Measurements from ENCODE around the gene GTF3C1. TPM values are rescaled to one million over a fixed set of nuclear protein-coding genes. Genes with fewer than 3 reads are reported as not detected.

GTF3C1 gene
- total and polyA plus RNA-seq, 12 donors, result 51.0 to 225 (median 84.3) TPM

DNA sequence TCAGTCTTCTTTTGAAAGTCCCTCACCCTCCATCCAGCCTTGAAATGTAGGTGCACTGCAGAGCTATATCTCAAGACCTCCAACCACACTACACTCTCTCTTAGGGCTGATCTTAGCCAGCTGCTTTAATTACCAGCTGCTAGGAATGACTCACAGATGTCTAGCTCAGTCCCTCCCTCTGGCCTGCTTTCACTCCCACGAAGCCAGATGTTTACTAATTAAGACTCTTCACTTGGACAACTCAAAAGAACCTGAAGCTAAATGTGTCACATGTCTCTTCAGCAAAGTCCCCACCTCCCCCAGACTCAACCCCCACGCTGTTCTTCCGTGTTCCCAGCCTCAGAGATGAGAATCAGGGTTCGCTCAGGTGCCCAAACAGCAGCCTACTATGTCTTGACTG lies 2.6 kb downstream of the GTF3C1 start:
- peaks cover 0 to 34% of the 10 kb centered on the region in 2 donors for H3K36me3 ChIP-seq (replicated peaks in 1 of 2)
- intact Hi-C loops (cut with DNase I), result no loop called here
- no peaks in the 10 kb centered on the region for H3K27me3 ChIP-seq
- peak overlapping the region in 2 of 5 donors; percentile 25 to 35 for H3K27ac ChIP-seq
- peak in 3 of 7 donors; percentile 23 to 40 (median 32) for DNase-seq
- H3K4me3 ChIP-seq, result no peak overlapping the region
- H3K9me3 ChIP-seq (replicated peaks in 1 of 3), result no peaks in the 10 kb centered on the region
- 64 to 73% (median 67%) methylated on average over 4 of the region's 4 CpGs for WGBS, 4 donors
- no peak for TF ChIP-seq POLR2A (IDR thresholded peaks at IDR 0.05)
- TF ChIP-seq, protein P1, sequence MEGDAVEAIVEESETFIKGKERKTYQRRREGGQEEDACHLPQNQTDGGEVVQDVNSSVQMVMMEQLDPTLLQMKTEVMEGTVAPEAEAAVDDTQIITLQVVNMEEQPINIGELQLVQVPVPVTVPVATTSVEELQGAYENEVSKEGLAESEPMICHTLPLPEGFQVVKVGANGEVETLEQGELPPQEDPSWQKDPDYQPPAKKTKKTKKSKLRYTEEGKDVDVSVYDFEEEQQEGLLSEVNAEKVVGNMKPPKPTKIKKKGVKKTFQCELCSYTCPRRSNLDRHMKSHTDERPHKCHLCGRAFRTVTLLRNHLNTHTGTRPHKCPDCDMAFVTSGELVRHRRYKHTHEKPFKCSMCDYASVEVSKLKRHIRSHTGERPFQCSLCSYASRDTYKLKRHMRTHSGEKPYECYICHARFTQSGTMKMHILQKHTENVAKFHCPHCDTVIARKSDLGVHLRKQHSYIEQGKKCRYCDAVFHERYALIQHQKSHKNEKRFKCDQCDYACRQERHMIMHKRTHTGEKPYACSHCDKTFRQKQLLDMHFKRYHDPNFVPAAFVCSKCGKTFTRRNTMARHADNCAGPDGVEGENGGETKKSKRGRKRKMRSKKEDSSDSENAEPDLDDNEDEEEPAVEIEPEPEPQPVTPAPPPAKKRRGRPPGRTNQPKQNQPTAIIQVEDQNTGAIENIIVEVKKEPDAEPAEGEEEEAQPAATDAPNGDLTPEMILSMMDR (IDR thresholded peaks at IDR 0.05), result no peak
- H3K4me1 ChIP-seq (replicated peaks in 1 of 2), result peaks cover 24 to 52% of the 10 kb centered on the region in 2 donors

DNA sequence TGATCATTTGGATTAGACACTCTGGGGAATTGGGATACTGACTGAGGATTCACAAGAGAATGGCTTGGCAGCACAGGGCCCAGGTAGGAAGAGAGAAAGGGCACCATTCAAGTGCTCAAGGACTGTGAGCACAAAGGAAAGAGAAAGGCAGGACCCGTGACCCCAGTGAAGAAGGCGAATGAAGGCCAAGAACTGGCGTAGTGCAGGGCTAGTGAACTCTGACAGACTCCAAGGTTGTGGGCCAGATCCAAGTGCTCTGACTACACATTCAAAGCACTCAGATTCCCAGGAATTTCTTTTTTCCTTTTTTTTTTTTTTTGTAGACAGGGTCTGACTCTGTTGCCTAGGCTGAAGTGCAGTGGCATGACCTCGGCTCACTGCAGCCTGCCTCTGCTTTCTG lies 5.0 kb downstream of the GTF3C1 start:
- Histone ChIP-seq H3K4me3 (no peak overlapping the region), H3K4me1 (replicated peaks in 1 of 2) (peaks cover 18 to 43% of the 10 kb centered on the region in 2 donors), H3K27ac (peak overlapping the region in 3 of 5 donors; percentile 30 to 67 (median 32)), H3K36me3 (replicated peaks in 1 of 2) (peaks cover 0 to 59% of the 10 kb centered on the region in 2 donors), H3K9me3 (replicated peaks in 1 of 3) (no peaks in the 10 kb centered on the region), H3K27me3 (no peaks in the 10 kb centered on the region)
- intact Hi-C loops (cut with DNase I), result no loop called here
- DNase-seq, result peak; percentile 25 to 79 (median 63)
- WGBS, 4 donors, result 35 to 55% (median 42%) methylated on average over 4 of the region's 4 CpGs
- TF ChIP-seq POLR2A (IDR thresholded peaks at IDR 0.05), result no peak
- TF ChIP-seq, protein P1 (IDR thresholded peaks at IDR 0.05), result no peak

DNA sequence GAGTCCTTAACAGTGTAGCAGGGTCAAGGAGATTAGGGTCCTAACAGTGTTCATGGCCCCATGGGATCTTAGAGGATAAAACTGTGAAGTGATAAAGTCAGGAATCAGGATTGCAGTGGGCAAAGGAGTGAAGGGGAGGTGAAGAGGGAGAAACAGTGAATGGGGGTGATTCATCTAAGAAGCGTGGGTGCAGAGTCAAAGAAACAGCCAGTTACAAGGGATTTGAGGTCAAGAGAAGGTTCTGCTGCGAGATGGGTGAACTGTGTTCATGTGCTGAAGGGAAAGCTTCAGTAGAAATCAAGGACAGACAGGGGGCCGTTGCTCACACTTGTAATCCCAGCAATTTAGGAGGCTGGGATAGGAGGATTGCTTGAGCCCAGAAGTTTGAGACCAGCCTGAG lies 5.9 kb downstream of the GTF3C1 start:
- Histone ChIP-seq H3K27me3 (no peaks in the 10 kb centered on the region), H3K4me1 (replicated peaks in 1 of 2) (peaks cover 14 to 41% of the 10 kb centered on the region in 2 donors), H3K27ac (no peak overlapping the region), H3K4me3 (no peak overlapping the region), H3K9me3 (replicated peaks in 1 of 3) (no peaks in the 10 kb centered on the region), H3K36me3 (replicated peaks in 1 of 2) (peaks cover 0 to 65% of the 10 kb centered on the region in 2 donors)
- WGBS, 4 donors, result 77 to 92% (median 83%) methylated on average over 3 of the region's 3 CpGs
- DNase-seq, result no peak
- TF ChIP-seq, protein P1 (IDR thresholded peaks at IDR 0.05), result no peak
- TF ChIP-seq POLR2A (IDR thresholded peaks at IDR 0.05), result no peak
- intact Hi-C loops (cut with DNase I), result no loop called here

DNA sequence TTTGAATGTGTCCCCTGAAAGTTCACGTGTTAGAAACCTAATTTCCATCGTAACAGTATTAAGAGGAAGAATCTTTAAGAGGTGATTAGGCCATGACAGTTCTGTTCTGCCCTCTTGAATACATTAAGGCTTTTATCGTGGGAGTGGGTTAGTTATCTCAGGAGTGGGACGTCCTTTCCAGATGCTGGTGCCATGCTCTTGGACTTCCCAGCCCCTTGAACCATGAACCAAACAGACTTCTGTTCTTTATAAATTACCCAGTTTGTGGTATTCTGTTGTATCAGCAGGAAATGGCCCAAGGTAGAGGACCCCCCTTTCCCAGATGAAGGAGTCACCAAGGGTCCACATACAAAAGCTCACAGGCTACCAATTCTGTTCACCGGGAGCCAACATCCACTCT lies 10.1 kb downstream of the GTF3C1 start:
- intact Hi-C loops (cut with DNase I), result loop anchor here in 1 of 2 donors (10.0 kb wide), 1 partner anchor 55 kb away; no protein-coding TSS in a partner anchor
- 77 to 78% (median 77%) methylated on average over 5 of the region's 5 CpGs for WGBS, 4 donors
- DNase-seq, result no peak
- Histone ChIP-seq H3K27ac (no peak overlapping the region), H3K4me1 (replicated peaks in 1 of 2) (peaks cover 0 to 1% of the 10 kb centered on the region in 2 donors), H3K27me3 (no peaks in the 10 kb centered on the region), H3K36me3 (replicated peaks in 1 of 2) (peaks cover 0 to 95% of the 10 kb centered on the region in 2 donors), H3K4me3 (no peak overlapping the region), H3K9me3 (replicated peaks in 1 of 3) (no peaks in the 10 kb centered on the region)
- TF ChIP-seq, protein P1 (IDR thresholded peaks at IDR 0.05), result no peak
- no peak for TF ChIP-seq POLR2A (IDR thresholded peaks at IDR 0.05)

Measured in adrenal gland (tissue), 12 donors.